GM12878 (cell line): ENCODE results near the gene GCKR. TPM values are rescaled to one million over a fixed set of nuclear protein-coding genes. Genes with fewer than 3 reads are reported as not detected.
A peak's percentile ranks its signal among the peaks of the same experiment; 100 is the strongest.

Source experiments
- ATF7 ChIP-seq: fragments of 450-650 bp; IDR thresholded peaks from 2 replicates; pipeline ENCODE4 v1.6.1; 2016; ENCODE audit warnings: low read depth, mild to moderate bottlenecking
- CREB1 ChIP-seq: IDR thresholded peaks from 2 replicates; pipeline ENCODE4 v1.6.1; 2012; ENCODE audit warnings: low read depth, mild to moderate bottlenecking, inconsistent platforms
- FOXK2 ChIP-seq: fragments of 450-650 bp; IDR thresholded peaks from 2 replicates; pipeline ENCODE4 v1.6.1; 2017; ENCODE audit warnings: mild to moderate bottlenecking, moderate library complexity
- HCFC1 ChIP-seq: fragments of 150-350 bp; IDR thresholded peaks from 2 replicates; pipeline ENCODE4 v1.6.1; 2014; ENCODE audit warnings: low read length
- HDAC6 ChIP-seq: fragments of 200-600 bp; sonication (generic); IDR thresholded peaks from one replicate; pipeline ENCODE4 v1.8.0; 2017; ENCODE audit warnings: antibody characterized with exemption; ENCODE audit not compliant: unreplicated experiment
- IKZF1 ChIP-seq: fragments of 450-650 bp; conservative IDR thresholded peaks from 2 replicates; pipeline ENCODE4 v1.6.1; 2017; ENCODE audit warnings: antibody characterized with exemption, mild to moderate bottlenecking
- MLLT1 ChIP-seq: fragments of 450-650 bp; IDR thresholded peaks from 2 replicates; pipeline ENCODE4 v1.6.1; 2016; ENCODE audit warnings: mild to moderate bottlenecking
- MXI1 ChIP-seq: fragments of 150-350 bp; IDR thresholded peaks from 2 replicates; pipeline ENCODE4 v1.6.1; 2011; ENCODE audit warnings: low read depth, mild to moderate bottlenecking, inconsistent platforms, low read length, improper control_type of control experiment
- NFYB ChIP-seq: IDR thresholded peaks from 2 replicates; pipeline ENCODE4 v1.6.1; 2011; ENCODE audit warnings: low read depth, mild to moderate bottlenecking, low read length, improper control_type of control experiment, moderate library complexity; ENCODE audit not compliant: insufficient read depth
- NR2C1 ChIP-seq: fragments of 450-650 bp; IDR thresholded peaks from 2 replicates; pipeline ENCODE4 v1.6.1; 2017; ENCODE audit warnings: antibody characterized with exemption, mild to moderate bottlenecking, moderate library complexity
- NRF1 ChIP-seq: conservative IDR thresholded peaks from 2 replicates; pipeline ENCODE4 v1.6.1; 2011; ENCODE audit warnings: mild to moderate bottlenecking, low read depth, low read length, improper control_type of control experiment
- POLR2A ChIP-seq: IDR thresholded peaks from 2 replicates; pipeline ENCODE4 v1.6.1; 2011; ENCODE audit warnings: low read depth, mild to moderate bottlenecking, low read length
- PRDM15 ChIP-seq: fragments of 450-650 bp; formaldehyde crosslinking; IDR thresholded peaks from 2 replicates; pipeline ENCODE4 v1.4.0; 2020; ENCODE audit warnings: mild to moderate bottlenecking, moderate library complexity
- RB1 ChIP-seq: fragments of 450-650 bp; formaldehyde crosslinking; IDR thresholded peaks from 2 replicates; pipeline ENCODE4 v1.6.1; 2017; ENCODE audit warnings: mild to moderate bottlenecking, borderline replicate concordance
- SIX5 ChIP-seq: IDR thresholded peaks from 2 replicates; pipeline ENCODE4 v1.6.1; 2011; ENCODE audit warnings: mild to moderate bottlenecking, low read depth, low read length, moderate library complexity; ENCODE audit not compliant: severe bottlenecking
- SRF ChIP-seq, 2 experiments: IDR thresholded peaks; 2 replicates each; pipeline ENCODE4 v1.6.1; 2011; ENCODE audit warnings: low read depth in 2 of 2, low read length in 2 of 2, mild to moderate bottlenecking in 1 of 2, moderate library complexity in 1 of 2
- TAF1 ChIP-seq: IDR thresholded peaks from 2 replicates; pipeline ENCODE4 v1.6.1; 2011; ENCODE audit warnings: mild to moderate bottlenecking, low read depth, low read length, borderline replicate concordance
- TCF12 ChIP-seq: IDR thresholded peaks from 2 replicates; pipeline ENCODE4 v1.6.1; 2011; ENCODE audit warnings: low read depth, mild to moderate bottlenecking, low read length
- YBX1 ChIP-seq: fragments of 450-650 bp; IDR thresholded peaks from 2 replicates; pipeline ENCODE4 v1.6.1; 2016; ENCODE audit warnings: antibody characterized with exemption
- polyA plus RNA-seq, 11 experiments: library from polyadenylated mRNA; depleted of rRNA in 4 of 11; unstranded in 6 of 11; stranded (reverse) in 5 of 11; fragments of >200 nt; fragmentation: Nextera tagmentation in 4 of 11; fragmentation: Illumina TruSeq in 1 of 11; extraction: Ambion mirVana in 4 of 11; extraction: Trizol in 1 of 11; gene quantifications; 1 replicate in 1 of 11; 2 replicates in 10 of 11; pipeline versions ENCODE4 v1.2.1 to v1.2.3, GENCODE V29; 2011 to 2016; ENCODE audit warnings: inconsistent platforms in 2 of 11, missing spikeins in 2 of 11, low read depth in 1 of 11
- total RNA-seq, 4 experiments: library from RNA; depleted of rRNA in 3 of 4; stranded (reverse); fragments of >200 nt in 3 of 4; fragmentation: Illumina TruSeq in 1 of 4; extraction: Trizol in 1 of 4; gene quantifications; 2 replicates each; pipeline versions ENCODE4 v1.2.1 to v1.2.3, GENCODE V29; 2013 to 2021
- TF ChIP-seq, protein P1 (sequence below): IDR thresholded peaks from 2 replicates; pipeline ENCODE4 v1.6.1; 2011; ENCODE audit warnings: borderline replicate concordance, low read depth, mild to moderate bottlenecking, moderate library complexity, mixed read lengths, low read length; ENCODE audit not compliant: insufficient read depth; ENCODE audit errors: extremely low read length
- TF ChIP-seq, protein P2 (sequence below): IDR thresholded peaks from 2 replicates; pipeline ENCODE4 v1.6.1; 2012; ENCODE audit warnings: low read depth, low read length, improper control_type of control experiment

Gene GCKR
- total and polyA plus RNA-seq, 10 of the 15 experiments (the other 5 are each of a cell fraction or from before 2014, with no cell fraction given) = not detected

DNA sequence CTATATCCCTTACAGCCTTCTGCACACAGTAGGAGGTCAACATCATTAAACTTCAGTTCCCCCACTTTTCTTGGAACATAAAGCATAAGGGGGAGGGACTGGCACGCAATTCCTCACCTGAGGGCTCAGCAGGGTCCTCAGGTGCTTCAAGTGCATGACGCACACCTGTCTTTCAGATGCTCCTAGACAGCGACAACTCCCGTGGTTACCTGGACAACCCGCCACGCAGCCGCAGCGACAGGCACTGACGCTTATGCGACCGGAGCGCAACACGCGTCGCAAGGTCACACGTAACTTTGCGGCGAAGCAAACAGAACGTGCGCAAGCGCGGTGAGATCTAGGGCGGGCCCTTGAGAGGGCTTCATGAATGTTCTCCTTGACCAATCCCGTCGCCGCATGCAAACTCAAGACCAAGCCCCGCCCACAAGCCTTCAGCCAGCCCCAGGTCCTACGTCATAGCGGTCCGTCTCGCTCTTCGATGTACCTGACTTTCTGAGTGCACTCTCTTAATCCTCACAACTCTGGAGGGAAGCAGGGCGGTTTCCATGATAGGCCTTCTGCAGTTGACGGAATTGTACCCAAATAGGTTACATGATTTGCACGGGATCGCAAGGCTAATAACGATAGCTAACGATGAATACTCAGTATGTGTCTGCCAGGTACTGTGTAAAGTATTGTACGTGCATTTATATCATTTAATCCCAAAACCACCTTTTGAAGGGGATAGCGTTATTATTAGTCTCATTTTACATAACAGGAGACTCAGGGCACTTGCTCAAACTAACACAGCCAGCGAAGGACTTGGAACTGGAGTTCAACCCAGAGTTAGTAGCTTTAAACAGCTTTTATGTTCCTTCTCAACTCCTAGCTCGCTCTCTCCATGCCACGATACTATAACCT, 6.9 kb upstream of the GCKR start, which contains the start of gene IFT172 (continued):
- TF ChIP-seq PRDM15 (CRISPR knock-in tag) (no peak), IKZF1 (peak; percentile 41; the same call in 1 of the 2 replicates), SIX5 (peak; percentile 51), TCF12 (0 out of 2 replicates have a peak, but pooled peaks have one; percentile 4), HDAC6 (no peak), MXI1 (peak; percentile 89), ATF7 (0 out of 2 replicates have a peak, but pooled peaks have one; percentile 19), FOXK2 (peak; percentile 67), RB1 (no peak), YBX1 (no peak), SRF (IDR thresholded peaks at IDR 0.05; ENCODE audit: low read depth in 2 of 2, low read length in 2 of 2) (0 out of 4 replicates have a peak, but pooled peaks of 1 of the 2 experiments have one; percentile 52), POLR2A (peak; percentile 65), CREB1 (peak; percentile 99), TAF1 (peak; percentile 43; the same call in 1 of the 2 replicates), NRF1 (peak; percentile 89), HCFC1 (peak; percentile 60), NR2C1 (peak; percentile 56; the same call in 1 of the 2 replicates), MLLT1 (peak; percentile 91), NFYB (peak; percentile 45; the same call in 1 of the 2 replicates)
- TF ChIP-seq, protein P1, sequence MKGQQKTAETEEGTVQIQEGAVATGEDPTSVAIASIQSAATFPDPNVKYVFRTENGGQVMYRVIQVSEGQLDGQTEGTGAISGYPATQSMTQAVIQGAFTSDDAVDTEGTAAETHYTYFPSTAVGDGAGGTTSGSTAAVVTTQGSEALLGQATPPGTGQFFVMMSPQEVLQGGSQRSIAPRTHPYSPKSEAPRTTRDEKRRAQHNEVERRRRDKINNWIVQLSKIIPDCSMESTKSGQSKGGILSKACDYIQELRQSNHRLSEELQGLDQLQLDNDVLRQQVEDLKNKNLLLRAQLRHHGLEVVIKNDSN = no peak
- TF ChIP-seq, protein P2, sequence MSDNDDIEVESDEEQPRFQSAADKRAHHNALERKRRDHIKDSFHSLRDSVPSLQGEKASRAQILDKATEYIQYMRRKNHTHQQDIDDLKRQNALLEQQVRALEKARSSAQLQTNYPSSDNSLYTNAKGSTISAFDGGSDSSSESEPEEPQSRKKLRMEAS = peak; percentile 88; the same call in 1 of the 2 replicates
